ENCODE results near the gene COL4A2.

COL4A2 gene

DNA sequence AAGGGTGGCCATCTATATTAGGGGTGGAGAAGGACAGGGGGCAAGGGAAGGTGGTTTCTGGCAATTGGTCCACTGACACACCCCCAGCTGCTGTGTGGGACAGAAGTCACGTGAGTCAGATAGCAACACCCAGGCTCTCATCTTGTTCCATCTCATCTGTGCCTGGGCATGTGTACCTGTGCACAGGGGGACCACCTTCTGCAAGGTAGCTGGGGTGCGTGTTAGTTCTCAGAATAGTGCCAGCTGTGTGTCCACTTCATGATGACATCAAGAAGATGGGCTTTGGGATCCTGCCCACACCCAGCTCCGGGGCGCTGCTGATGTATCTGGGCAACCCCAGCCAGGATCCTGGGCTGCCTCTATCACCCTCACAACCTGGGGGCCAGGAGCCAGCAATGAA lies 38.6 kb downstream of the COL4A2 start:
- POLR2A ChIA-PET = no interaction called here
- H3K4me3 ChIP-seq (ENCODE audit: low read depth, low read length) = no peak overlapping the region
- CTCF ChIA-PET = no interaction called here
- no peak overlapping the region for H3K27ac ChIP-seq (ENCODE audit: extremely low read depth, low read depth, low read length)
- no peaks in the 10 kb centered on the region for H3K9me3 ChIP-seq (ENCODE audit: control insufficient read depth, insufficient read depth, low read depth, low read length)
- TF ChIP-seq ZNF404 (tag by site-specific recombination; IDR thresholded peaks at IDR 0.05) (no peak), ZNF76 (tag by site-specific recombination; IDR thresholded peaks at IDR 0.05; ENCODE audit: borderline replicate concordance, low read depth) (no peak)
- TF ChIP-seq, protein P1, sequence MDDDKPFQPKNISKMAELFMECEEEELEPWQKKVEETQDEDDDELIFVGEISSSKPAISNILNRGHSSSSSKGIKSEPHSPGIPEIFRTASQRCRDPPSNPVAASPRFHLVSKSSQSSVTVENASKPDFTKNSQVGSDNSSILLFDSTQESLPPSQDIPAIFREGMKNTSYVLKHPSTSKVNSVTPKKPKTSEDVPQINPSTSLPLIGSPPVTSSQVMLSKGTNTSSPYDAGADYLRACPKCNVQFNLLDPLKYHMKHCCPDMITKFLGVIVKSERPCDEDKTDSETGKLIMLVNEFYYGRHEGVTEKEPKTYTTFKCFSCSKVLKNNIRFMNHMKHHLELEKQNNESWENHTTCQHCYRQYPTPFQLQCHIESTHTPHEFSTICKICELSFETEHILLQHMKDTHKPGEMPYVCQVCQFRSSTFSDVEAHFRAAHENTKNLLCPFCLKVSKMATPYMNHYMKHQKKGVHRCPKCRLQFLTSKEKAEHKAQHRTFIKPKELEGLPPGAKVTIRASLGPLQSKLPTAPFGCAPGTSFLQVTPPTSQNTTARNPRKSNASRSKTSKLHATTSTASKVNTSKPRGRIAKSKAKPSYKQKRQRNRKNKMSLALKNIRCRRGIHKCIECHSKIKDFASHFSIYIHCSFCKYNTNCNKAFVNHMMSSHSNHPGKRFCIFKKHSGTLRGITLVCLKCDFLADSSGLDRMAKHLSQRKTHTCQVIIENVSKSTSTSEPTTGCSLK (tag by site-specific recombination; IDR thresholded peaks at IDR 0.05) = no peak
- H3K4me1 ChIP-seq (ENCODE audit: control insufficient read depth, insufficient read depth, low read length) = peaks cover 7% of the 10 kb centered on the region
- H3K36me3 ChIP-seq (ENCODE audit: control insufficient read depth in 2 of 2, insufficient read depth in 1 of 2, low read length in 2 of 2) = no peaks in the 10 kb centered on the region

DNA sequence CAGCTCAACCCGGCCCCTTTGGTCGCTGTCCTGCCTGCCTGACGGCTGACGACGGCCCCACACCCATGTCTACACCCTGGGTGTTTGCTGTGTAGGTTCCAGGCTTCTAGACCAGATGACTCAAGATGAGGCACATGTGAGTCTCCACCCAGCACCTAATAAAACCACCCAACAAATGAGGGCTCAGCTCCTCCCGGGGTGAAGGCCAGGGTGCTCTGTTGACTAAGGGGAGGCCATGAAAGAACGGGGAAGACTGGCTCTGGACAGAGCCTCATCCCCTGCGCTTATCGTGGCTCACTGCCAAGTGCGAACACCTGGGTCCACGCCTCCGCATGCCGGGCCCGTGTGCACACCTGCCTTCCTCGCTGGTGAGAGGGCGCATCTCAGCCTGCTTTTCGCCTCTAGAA lies 39.6 kb downstream of the COL4A2 start:
- Histone ChIP-seq H3K9me3 (ENCODE audit: control insufficient read depth, insufficient read depth, low read depth, low read length) (no peaks in the 10 kb centered on the region), H3K27ac (ENCODE audit: extremely low read depth, low read depth, low read length) (no peak overlapping the region), H3K4me3 (ENCODE audit: low read depth, low read length) (no peak overlapping the region), H3K4me1 (ENCODE audit: control insufficient read depth, insufficient read depth, low read length) (peaks cover 4% of the 10 kb centered on the region; the same call in 1 of the 2 replicates), H3K36me3 (ENCODE audit: control insufficient read depth in 2 of 2, insufficient read depth in 1 of 2, low read length in 2 of 2) (no peaks in the 10 kb centered on the region)
- ChIA-PET CTCF (no interaction called here), POLR2A (interaction anchor here (0.6 kb wide), 1 partner anchor 37 kb away, joined by 4 read pairs; no protein-coding TSS in a partner anchor)
- TF ChIP-seq, protein P2, sequence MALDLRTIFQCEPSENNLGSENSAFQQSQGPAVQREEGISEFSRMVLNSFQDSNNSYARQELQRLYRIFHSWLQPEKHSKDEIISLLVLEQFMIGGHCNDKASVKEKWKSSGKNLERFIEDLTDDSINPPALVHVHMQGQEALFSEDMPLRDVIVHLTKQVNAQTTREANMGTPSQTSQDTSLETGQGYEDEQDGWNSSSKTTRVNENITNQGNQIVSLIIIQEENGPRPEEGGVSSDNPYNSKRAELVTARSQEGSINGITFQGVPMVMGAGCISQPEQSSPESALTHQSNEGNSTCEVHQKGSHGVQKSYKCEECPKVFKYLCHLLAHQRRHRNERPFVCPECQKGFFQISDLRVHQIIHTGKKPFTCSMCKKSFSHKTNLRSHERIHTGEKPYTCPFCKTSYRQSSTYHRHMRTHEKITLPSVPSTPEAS (tag by site-specific recombination; IDR thresholded peaks at IDR 0.05) = no peak
- TF ChIP-seq KLF1 (tag by site-specific recombination; IDR thresholded peaks at IDR 0.05) = peak; percentile 85

DNA sequence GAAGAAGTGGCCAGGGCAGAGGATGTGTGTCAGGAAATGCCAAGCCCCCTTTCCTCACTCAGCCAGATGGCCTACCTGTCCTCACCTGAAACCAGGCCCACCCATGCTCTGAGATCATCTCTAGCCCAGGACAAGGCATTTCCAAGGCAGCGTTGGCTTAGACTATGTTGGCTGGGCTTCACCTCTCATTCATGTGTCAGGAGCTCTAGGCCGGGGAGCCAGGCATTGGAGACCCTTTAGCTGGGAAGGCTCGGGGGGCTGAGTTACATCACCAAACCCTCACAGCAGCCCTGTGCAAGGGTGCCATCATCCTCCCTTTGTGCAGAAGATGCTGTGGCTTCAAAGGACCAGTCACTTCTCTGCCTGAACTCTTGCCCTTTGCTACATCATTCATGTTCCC lies 40.0 kb downstream of the COL4A2 start:
- Histone ChIP-seq H3K4me3 (ENCODE audit: low read depth, low read length) (no peak overlapping the region), H3K9me3 (ENCODE audit: control insufficient read depth, insufficient read depth, low read depth, low read length) (no peaks in the 10 kb centered on the region), H3K4me1 (ENCODE audit: control insufficient read depth, insufficient read depth, low read length) (peaks cover under 1% of the 10 kb centered on the region; the same call in 1 of the 2 replicates), H3K27ac (ENCODE audit: extremely low read depth, low read depth, low read length) (no peak overlapping the region), H3K36me3 (ENCODE audit: control insufficient read depth in 2 of 2, insufficient read depth in 1 of 2, low read length in 2 of 2) (no peaks in the 10 kb centered on the region)
- ChIA-PET POLR2A (interaction anchor here (1.4 to 1.8 kb wide), 3 partner anchors 41 to 65 kb away, joined by 8 to 18 read pairs (median 8); partner anchors contain the start of genes COL4A1 and COL4A2), CTCF (interaction anchor here (1.1 kb wide), 1 partner anchor 70 kb away, joined by 3 read pairs; no protein-coding TSS in a partner anchor)
- no peak for TF ChIP-seq ZNF404 (tag by site-specific recombination; IDR thresholded peaks at IDR 0.05)
- TF ChIP-seq, protein P3, sequence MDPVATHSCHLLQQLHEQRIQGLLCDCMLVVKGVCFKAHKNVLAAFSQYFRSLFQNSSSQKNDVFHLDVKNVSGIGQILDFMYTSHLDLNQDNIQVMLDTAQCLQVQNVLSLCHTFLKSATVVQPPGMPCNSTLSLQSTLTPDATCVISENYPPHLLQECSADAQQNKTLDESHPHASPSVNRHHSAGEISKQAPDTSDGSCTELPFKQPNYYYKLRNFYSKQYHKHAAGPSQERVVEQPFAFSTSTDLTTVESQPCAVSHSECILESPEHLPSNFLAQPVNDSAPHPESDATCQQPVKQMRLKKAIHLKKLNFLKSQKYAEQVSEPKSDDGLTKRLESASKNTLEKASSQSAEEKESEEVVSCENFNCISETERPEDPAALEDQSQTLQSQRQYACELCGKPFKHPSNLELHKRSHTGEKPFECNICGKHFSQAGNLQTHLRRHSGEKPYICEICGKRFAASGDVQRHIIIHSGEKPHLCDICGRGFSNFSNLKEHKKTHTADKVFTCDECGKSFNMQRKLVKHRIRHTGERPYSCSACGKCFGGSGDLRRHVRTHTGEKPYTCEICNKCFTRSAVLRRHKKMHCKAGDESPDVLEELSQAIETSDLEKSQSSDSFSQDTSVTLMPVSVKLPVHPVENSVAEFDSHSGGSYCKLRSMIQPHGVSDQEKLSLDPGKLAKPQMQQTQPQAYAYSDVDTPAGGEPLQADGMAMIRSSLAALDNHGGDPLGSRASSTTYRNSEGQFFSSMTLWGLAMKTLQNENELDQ (tag by site-specific recombination; IDR thresholded peaks at IDR 0.05; ENCODE audit: low read depth) = no peak
- TF ChIP-seq, protein P4, sequence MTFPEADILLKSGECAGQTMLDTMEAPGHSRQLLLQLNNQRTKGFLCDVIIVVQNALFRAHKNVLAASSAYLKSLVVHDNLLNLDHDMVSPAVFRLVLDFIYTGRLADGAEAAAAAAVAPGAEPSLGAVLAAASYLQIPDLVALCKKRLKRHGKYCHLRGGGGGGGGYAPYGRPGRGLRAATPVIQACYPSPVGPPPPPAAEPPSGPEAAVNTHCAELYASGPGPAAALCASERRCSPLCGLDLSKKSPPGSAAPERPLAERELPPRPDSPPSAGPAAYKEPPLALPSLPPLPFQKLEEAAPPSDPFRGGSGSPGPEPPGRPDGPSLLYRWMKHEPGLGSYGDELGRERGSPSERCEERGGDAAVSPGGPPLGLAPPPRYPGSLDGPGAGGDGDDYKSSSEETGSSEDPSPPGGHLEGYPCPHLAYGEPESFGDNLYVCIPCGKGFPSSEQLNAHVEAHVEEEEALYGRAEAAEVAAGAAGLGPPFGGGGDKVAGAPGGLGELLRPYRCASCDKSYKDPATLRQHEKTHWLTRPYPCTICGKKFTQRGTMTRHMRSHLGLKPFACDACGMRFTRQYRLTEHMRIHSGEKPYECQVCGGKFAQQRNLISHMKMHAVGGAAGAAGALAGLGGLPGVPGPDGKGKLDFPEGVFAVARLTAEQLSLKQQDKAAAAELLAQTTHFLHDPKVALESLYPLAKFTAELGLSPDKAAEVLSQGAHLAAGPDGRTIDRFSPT (tag by site-specific recombination; IDR thresholded peaks at IDR 0.05) = no peak
- no peak for TF ChIP-seq ZNF629 (tag by site-specific recombination; IDR thresholded peaks at IDR 0.05)
- TF ChIP-seq EGR2 (tag by site-specific recombination; IDR thresholded peaks at IDR 0.05; ENCODE audit: low read depth) = no peak
- TF ChIP-seq ZNF747 (tag by site-specific recombination; IDR thresholded peaks at IDR 0.05) = no peak
- no peak for TF ChIP-seq WT1 (tag by site-specific recombination; IDR thresholded peaks at IDR 0.05)
